Measurements from ENCODE around the gene RGS19. TPM values are rescaled to one million over a fixed set of nuclear protein-coding genes. Genes with fewer than 3 reads are reported as not detected.

Gene RGS19
- total RNA-seq, 4 donors from 2014 or later = 10.4 to 26.4 (median 16.6) TPM

- WGBS, 2 donors = 77 to 79% methylated on average over 8 of the region's 8 CpGs
- H3K4me3 ChIP-seq (ENCODE audit: low read depth, poor library complexity, severe bottlenecking) = peak overlapping the region; percentile 3
- TF ChIP-seq POLR2A (IDR thresholded peaks at IDR 0.05) (no peak), CTCF (IDR thresholded peaks at IDR 0.05) (no peak)
- no peak for DNase-seq (ENCODE audit: low spot score in 2 of 2)
- intact Hi-C loops (cut with DNase I; ENCODE audit: low total_unique reads) = no loop called here
Observed at GRCh38 chr20:64047046-64047389, 32.3 kb downstream of the RGS19 start.

DNA sequence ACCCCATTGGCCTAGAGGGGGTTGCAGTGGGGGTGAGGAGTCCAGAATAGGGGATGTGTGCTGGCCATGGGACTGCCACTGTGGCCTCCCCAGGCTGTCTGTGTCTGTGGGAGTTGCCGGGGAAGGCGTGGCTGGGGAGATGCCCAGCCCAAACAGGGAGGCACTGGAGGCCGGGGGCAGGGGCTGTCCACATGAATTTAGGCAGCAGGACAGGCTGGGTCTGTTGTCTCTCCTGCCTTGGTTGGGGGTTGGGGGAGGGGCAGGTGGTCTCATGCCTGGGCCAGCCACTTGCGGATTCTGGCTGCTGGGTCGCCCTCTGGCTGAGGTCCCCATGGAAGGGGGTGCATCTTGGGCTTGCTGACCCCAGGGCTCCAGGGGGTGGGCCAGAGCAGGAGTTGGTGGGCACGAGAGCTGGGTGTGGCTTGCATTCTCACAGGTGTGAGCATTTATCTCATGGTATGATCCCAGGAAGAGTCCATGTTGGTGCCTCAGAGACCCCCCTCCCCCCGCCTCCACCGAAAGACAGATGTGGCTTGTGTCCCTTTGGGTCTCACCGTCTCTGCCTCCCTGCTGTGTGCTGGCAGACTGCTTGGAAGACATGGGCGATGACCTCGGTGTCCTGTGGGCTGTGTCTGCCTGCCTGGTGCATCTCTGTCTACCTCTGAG lies 33.8 kb downstream of the RGS19 start:
- intact Hi-C loops (cut with DNase I; ENCODE audit: low total_unique reads) = no loop called here
- TF ChIP-seq CTCF (IDR thresholded peaks at IDR 0.05) = no peak
- no peak for TF ChIP-seq POLR2A (IDR thresholded peaks at IDR 0.05)
- DNase-seq (ENCODE audit: low spot score in 2 of 2) = no peak
- no peak overlapping the region for H3K4me3 ChIP-seq (ENCODE audit: low read depth, poor library complexity, severe bottlenecking)
- WGBS, 2 donors = 48 to 53% methylated on average over 9 to 11 of the region's 11 CpGs

DNA sequence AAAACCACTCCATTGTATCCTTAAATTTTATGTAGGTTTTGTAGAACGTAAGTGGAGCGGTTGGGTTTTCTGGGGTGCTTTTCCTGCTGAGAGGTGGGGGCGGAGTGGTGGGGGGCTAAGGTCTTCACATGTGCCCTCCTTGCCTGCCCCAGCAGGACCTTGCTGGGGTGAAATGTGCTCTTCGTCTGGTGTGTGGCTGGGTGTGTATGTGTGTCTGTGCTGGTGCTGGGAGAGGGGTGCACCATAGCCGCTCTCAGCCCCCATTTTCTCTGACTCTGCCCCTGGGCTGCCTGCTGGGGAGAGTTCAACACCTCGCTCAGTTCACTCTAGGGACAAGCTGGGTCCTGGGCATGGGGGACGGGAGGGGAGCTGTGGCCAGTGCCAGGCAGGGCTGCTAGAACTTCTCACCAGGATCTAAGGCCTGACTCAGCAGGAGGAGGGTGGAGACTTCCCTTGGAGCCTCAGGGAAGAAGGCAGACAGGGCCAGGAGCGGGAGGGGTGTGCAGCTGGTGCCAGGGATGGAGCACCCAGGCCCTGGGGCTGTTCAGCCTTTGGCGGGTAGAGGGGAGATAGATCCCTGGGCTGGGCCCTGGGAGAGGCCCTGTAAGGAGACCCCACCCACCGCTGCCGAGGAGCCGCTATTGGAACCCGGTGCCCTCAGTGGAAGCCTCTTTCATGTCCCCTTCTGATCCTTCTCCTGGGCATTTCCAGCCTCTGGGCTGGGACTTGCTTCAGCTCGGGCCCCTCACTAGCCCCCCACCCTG lies 34.7 kb downstream of the RGS19 start:
- TF ChIP-seq POLR2A (IDR thresholded peaks at IDR 0.05) = no peak
- TF ChIP-seq CTCF (IDR thresholded peaks at IDR 0.05) = no peak
- intact Hi-C loops (cut with DNase I; ENCODE audit: low total_unique reads) = no loop called here
- no peak overlapping the region for H3K4me3 ChIP-seq (ENCODE audit: low read depth, poor library complexity, severe bottlenecking)
- 43 to 49% methylated on average over 14 of the region's 14 CpGs for WGBS, 2 donors
- no peak for DNase-seq (ENCODE audit: low spot score in 2 of 2)

GRCh38 chr20:64043768-64044167 lies 35.5 kb downstream of the RGS19 start:
- TF ChIP-seq POLR2A (IDR thresholded peaks at IDR 0.05) (no peak), CTCF (IDR thresholded peaks at IDR 0.05) (no peak)
- no peak for DNase-seq (ENCODE audit: low spot score in 2 of 2)
- WGBS, 2 donors = 87% methylated on average over 9 of the region's 9 CpGs
- intact Hi-C loops (cut with DNase I; ENCODE audit: low total_unique reads) = no loop called here
- H3K4me3 ChIP-seq (ENCODE audit: low read depth, poor library complexity, severe bottlenecking) = no peak overlapping the region

DNA sequence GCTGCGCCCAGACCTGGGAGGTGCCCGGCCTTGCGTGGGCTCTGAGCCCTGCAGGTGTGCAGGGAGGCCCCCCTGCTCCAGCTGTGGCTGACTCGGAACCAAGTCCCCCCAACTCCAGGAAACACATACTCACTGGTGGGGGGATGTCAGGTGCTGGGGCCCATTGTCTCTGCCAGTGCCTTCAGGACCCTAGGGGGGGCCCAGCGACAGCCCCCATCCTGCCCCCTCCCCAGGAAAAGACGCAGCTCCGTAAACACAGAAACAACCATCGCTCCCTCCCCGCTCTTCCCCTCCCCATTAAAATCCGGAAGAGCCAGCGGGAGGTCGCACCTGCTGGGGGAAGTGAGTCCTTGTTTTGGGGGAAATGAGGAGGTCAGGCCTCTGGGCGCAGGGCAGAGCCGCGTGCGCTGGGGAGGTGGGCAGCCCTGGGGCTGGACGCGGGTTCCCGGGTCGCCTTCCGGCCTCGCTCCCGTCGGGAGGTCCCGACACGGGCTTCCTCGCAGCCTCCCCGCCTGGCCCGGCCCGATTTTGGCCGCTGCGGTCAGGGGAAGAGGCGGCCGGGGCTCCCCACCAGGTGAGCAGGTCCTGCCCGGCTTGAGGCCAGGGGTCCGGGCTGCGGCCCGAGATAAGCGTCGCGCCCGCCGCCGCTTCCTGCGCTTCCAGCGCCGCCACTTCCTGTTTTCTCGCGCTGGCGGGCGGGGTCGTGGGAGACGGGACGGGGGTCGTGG lies 37.1 kb downstream of the RGS19 start:
- TF ChIP-seq CTCF (IDR thresholded peaks at IDR 0.05) (no peak), POLR2A (IDR thresholded peaks at IDR 0.05) (no peak)
- intact Hi-C loops (cut with DNase I; ENCODE audit: low total_unique reads) = no loop called here
- peak overlapping the region; percentile 5 for H3K4me3 ChIP-seq (ENCODE audit: low read depth, poor library complexity, severe bottlenecking)
- DNase-seq (ENCODE audit: low spot score in 2 of 2) = no peak
- 10 to 29% methylated on average over 11 to 26 of the region's 55 CpGs for WGBS, 2 donors
